ENCODE results near the gene CASZ1. TPM values are rescaled to one million over a fixed set of nuclear protein-coding genes. Genes with fewer than 3 reads are reported as not detected.

Gene CASZ1
- total RNA-seq, 1 experiment from 2014 or later, result 3.9 TPM

- no peak overlapping the region for H3K4me2 ChIP-seq (ENCODE audit: insufficient read depth, insufficient read length, low read length)
- no peaks in the 10 kb centered on the region for H3K9me3 ChIP-seq (ENCODE audit: control insufficient read depth, low read depth, low read length)
- no peak overlapping the region for H3K14ac ChIP-seq (ENCODE audit: insufficient read depth, low read length)
- peaks cover 3% of the 10 kb centered on the region; the same call in 1 of the 2 replicates for H3K4me1 ChIP-seq (ENCODE audit: insufficient read depth, low read length)
- H2AFZ ChIP-seq (ENCODE audit: low read length), result no peak overlapping the region
- H3K23ac ChIP-seq (ENCODE audit: insufficient read length, low read depth, low read length), result no peak overlapping the region
- no peak overlapping the region for H4K5ac ChIP-seq (ENCODE audit: insufficient read length, low read depth, low read length)
- H3K56ac ChIP-seq (ENCODE audit: insufficient read length, low read depth, low read length), result no peak overlapping the region
- no CpG with 5 or more reads among the region's 4 CpGs for WGBS (ENCODE audit: extremely low coverage, insufficient read length, low lambda C conversion rate)
- H3K27me3 ChIP-seq (ENCODE audit: insufficient read depth, low read length), result no peaks in the 10 kb centered on the region
- H4K8ac ChIP-seq (replicated peaks; ENCODE audit: insufficient read length, low read depth, low read length), result no peak overlapping the region
- no peak overlapping the region for H3T11ph ChIP-seq (ENCODE audit: low read length)
- H2BK120ac ChIP-seq (ENCODE audit: low read depth, low read length, poor library complexity, severe bottlenecking), result no peak overlapping the region
- no peak overlapping the region for H4K91ac ChIP-seq (ENCODE audit: insufficient read length, low read depth, low read length)
- H2BK12ac ChIP-seq (ENCODE audit: insufficient read length, low read depth, low read length), result no peak overlapping the region
- Mint-ChIP-seq H3K4me3 (no peak overlapping the region), H3K36me3 (ENCODE audit: insufficient read depth in 1 of 3, low read depth in 3 of 3) (no peaks in the 10 kb centered on the region), H3K4me1 (peaks cover 42 to 47% of the 10 kb centered on the region in 2 experiments), H3K27me3 (ENCODE audit: low read depth) (no peaks in the 10 kb centered on the region), H3K9me3 (no peaks in the 10 kb centered on the region), H3K27ac (no peak overlapping the region)
- TF ChIP-seq CTCF (conservative IDR thresholded peaks at IDR 0.05), result no peak
- no peak overlapping the region for H3K4ac ChIP-seq (ENCODE audit: low read depth, low read length)
- DNase-seq, result no peak
- H3K79me1 ChIP-seq (ENCODE audit: insufficient read depth, low read depth, low read length, poor library complexity, severe bottlenecking), result no peaks in the 10 kb centered on the region
- no peak overlapping the region for H2BK20ac ChIP-seq (ENCODE audit: low read depth, low read length, poor library complexity, severe bottlenecking)
- H3K9ac ChIP-seq (ENCODE audit: extremely low read depth, insufficient read length, low read length), result no peak overlapping the region
- H3K79me2 ChIP-seq (ENCODE audit: insufficient read depth, low read length), result no peaks in the 10 kb centered on the region
- no peak overlapping the region for H2AK5ac ChIP-seq (ENCODE audit: insufficient read length, low read length)
- no peak overlapping the region for H3K18ac ChIP-seq (ENCODE audit: insufficient read length, low read depth, low read length)
- no peak overlapping the region for H3K27ac ChIP-seq (ENCODE audit: insufficient read length, low read depth, low read length)
- peaks cover 4% of the 10 kb centered on the region for H3K23me2 ChIP-seq (ENCODE audit: insufficient read length, low read depth, low read length, poor library complexity, severe bottlenecking)
- H4K20me1 ChIP-seq (ENCODE audit: control insufficient read depth, insufficient read depth, insufficient read length), result no peaks in the 10 kb centered on the region
- no peak overlapping the region for H2BK5ac ChIP-seq (ENCODE audit: insufficient read length, low read length)
- H2BK15ac ChIP-seq (ENCODE audit: low read depth, low read length), result no peak overlapping the region
Measured at GRCh38 chr1:10591010-10591409, 205.4 kb downstream of the CASZ1 start.

All from H9 (cell line).